NCI-H146 (cell line): ENCODE results near the gene SRPK1.

Source experiments
- DNase-seq: peaks from one replicate; lab custom pipeline; 2025; lab: John Stamatoyannopoulos, UW

The SRPK1 gene

GRCh38 chr6:35817515-35817914, 103.4 kb downstream of the SRPK1 start:
- no peak for DNase-seq

GRCh38 chr6:35811699-35811995, 109.3 kb downstream of the SRPK1 start:
- no peak for DNase-seq

- DNase-seq, result no peak
These were observed 109.8 kb downstream of the SRPK1 start for GRCh38 chr6:35810971-35811698.

GRCh38 chr6:35809809-35810208, 111.1 kb downstream of the SRPK1 start:
- DNase-seq, result no peak

GRCh38 chr6:35808688-35809087, 112.2 kb downstream of the SRPK1 start:
- DNase-seq, result peak; percentile 76

- peak; percentile 77 for DNase-seq
These were observed 115.7 kb downstream of the SRPK1 start, which contains the start of gene LHFPL5 for GRCh38 chr6:35804996-35805736. LHFPL5 (plus strand) TSS chr6:35805352; CDS start chr6:35805671, 319 bp downstream.

- DNase-seq, result no peak
These were observed 119.8 kb downstream of the SRPK1 start for GRCh38 chr6:35801148-35801547.

- no peak for DNase-seq
These were observed 122.2 kb downstream of the SRPK1 start for GRCh38 chr6:35798706-35799105.

GRCh38 chr6:35797837-35798526, 122.9 kb downstream of the SRPK1 start:
- no peak for DNase-seq

- DNase-seq, result no peak
These were observed 124.7 kb downstream of the SRPK1 start for GRCh38 chr6:35796236-35796635.

GRCh38 chr6:35795453-35796071, 125.3 kb downstream of the SRPK1 start:
- DNase-seq, result no peak

GRCh38 chr6:35794536-35795452, 126.1 kb downstream of the SRPK1 start:
- DNase-seq, result no peak

GRCh38 chr6:35790683-35791082, 130.2 kb downstream of the SRPK1 start:
- DNase-seq, result no peak

- DNase-seq, result no peak
These were observed 132.4 kb downstream of the SRPK1 start for GRCh38 chr6:35788423-35788982.

- DNase-seq, result no peak
These were observed 133.4 kb downstream of the SRPK1 start for GRCh38 chr6:35787266-35788218.

- peak; percentile 33 for DNase-seq
These were observed 134.1 kb downstream of the SRPK1 start for GRCh38 chr6:35786810-35787209.

GRCh38 chr6:35786272-35786671, 134.6 kb downstream of the SRPK1 start:
- DNase-seq, result no peak

GRCh38 chr6:35784200-35784599, 136.7 kb downstream of the SRPK1 start:
- no peak for DNase-seq
